Measurements from ENCODE around the gene EPHA6.

- TF ChIP-seq POLR2A (IDR thresholded peaks at IDR 0.05) = no peak
- TF ChIP-seq CTCF (IDR thresholded peaks at IDR 0.05) = no peak
- TF ChIP-seq POLR2AphosphoS5 (IDR thresholded peaks at IDR 0.05) = no peak
Measured at GRCh38 chr3:97487587-97487986, 673.2 kb downstream of the EPHA6 start.
